GM19099 (cell line): ENCODE results near the gene TMIE.

ENCODE experiments used
- POLR2A ChIP-seq: IDR thresholded peaks from 3 replicates; pipeline ENCODE4 v1.6.1; 2011; ENCODE audit warnings: low read depth; ENCODE audit not compliant: insufficient read length; ENCODE audit errors: extremely low read depth

TMIE gene

DNA sequence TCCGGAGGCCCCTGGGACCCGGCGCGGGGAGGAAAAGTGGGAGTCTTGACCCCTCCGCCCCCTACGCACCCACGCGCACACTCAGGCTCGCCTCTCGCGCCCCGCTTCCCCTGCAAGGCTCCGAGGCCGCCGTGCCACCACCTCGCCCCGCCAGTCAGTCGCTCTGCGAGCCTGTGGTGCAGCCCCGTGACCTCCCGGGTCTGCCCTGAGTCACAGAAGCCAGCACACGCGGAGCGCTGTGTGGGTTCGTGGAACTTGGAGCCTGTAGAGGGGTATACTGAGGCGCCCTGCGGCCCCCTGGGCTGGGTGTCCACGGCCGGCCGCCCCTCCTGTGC, 7.3 kb upstream of the TMIE start:
- TF ChIP-seq POLR2A, result no peak

DNA sequence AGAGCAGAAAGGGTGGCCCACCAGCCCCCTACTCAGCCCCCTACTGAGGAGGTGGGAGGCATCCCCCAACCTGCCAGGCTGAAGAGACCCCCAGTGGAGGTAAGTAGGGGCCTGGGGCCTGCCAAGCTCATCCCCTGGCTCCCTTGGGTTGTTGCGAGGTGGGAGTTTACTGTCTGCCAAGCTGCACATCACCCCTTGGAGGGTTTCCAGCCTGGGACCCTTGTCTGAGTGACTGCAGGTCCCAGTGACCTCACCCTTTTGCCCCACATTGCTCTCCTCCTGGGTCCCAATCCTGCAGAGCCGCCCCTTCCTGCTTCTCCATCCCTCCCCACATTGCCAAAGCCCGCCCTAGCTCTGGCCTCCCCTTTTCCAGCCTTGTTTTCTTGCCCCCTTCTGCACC, 6.7 kb upstream of the TMIE start:
- no peak for TF ChIP-seq POLR2A

DNA sequence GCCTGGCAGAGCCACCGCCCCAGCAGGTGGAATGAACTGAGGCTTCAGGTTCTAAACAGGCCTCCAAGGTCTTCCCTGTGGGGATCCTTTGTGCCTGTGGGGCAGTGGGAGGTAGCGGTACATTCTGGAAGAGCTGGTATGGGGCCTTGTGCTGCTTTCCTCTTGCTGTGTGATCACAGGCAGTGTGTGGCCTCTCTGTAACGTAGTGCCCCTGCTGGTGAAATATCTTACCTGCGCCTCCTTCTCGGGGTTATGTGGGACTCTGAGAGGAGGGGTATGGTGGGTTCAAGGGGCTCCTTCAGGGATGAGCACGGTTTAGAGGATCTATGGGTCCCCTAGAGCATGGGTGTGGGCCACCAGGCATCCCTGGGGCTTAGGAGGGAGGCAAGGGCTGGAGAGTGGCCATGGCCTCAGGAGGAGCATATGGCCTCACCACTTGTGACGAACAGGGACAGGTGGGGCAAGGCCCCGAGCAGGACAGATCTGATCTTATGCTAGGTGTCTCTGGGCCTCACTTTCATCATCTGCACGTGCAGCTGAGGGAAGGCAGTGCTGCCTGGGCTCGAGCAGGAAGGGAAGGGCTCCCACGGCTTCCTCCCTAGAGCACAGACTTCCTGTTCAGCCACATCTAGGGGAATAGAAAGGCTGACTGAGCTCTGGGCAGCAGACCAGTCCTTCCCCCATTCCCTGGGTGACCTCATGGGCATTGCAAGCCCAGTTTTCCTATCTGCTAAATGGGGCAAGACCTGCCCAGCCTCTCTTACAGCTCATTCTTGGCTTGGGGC, 5.8 kb upstream of the TMIE start:
- TF ChIP-seq POLR2A, result no peak

DNA sequence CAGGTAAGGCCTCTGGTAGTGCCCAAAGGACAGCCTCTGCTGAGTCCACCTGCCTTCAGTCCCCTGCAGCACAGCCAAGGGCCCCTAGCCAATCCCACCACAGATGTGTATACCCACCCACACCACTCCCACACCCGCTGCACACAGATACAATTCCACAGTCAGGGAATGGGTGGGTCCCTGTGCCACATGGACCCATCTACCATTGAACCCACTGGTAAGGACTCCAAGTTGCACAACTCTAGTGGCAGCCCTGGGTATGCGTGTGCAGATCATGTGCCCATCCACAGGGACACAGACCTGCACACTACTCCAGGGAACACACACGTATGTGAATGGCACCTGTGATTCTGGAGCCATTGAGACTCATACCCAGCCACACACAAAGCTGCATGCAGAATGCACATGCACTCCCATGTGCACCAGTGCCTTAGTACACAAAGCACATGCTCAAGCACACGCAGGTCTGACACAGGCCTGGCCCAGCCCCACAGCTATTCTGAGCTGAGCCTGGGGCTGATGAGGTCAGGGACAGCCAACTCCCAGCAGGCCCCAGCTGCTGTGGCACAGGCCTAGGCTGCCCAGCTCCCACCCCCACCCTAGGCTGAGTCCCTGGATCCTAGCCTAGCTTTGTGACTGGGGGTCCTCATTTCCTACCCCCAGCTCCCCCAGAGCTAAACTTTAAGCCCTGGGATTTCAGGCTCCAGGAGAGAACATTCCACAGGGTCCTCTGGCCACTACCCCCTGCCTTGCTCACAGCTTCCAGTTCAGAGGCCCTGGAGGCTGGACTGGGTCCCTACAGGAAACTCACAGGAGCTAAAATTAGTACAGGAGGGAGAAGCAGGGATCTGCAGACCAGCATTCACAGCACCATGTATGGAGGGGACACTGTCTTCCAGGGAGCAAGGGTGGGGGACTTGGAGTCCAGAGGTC, 5.0 kb upstream of the TMIE start:
- TF ChIP-seq POLR2A, result no peak

DNA sequence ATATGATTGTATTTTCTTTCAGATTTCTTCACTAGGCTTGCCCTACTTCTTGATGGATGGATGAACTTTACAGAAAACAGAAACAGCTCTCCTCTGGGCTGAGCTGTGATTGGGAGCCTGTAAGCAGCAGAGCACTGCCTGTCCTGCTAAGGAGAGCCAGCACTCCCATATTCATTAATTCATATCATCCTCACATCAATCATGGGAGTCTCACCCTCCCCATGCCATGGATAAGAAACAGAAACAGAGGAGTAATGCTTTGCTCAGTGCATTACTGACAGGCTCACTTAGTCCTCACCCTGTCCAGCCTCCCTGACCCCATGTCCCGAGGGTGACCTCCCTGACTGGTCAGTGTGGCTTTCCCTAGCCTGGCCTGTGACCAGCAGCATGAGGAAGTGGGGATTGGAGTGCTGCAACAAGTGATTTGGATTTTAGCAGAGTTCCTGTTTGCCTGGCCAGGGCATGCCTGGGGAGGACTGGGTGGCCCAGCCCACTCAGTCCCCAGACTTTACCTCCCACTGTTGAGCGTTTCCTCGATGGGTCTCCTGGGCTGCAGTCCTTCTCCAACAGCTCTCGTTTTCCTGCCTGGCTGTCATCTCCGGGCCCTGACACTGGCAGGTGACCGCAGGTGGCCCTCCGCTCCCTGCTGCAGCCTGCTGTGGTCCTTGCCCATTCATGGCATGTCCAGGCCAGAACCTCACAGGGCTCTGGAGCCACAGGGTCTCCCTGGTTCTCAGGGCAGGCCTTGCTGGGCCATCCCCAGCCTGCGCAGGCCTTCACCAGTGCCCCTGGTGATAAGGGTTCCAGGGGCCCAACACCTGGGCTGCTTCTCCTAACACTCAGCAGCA, 1.3 kb upstream of the TMIE start:
- no peak for TF ChIP-seq POLR2A

DNA sequence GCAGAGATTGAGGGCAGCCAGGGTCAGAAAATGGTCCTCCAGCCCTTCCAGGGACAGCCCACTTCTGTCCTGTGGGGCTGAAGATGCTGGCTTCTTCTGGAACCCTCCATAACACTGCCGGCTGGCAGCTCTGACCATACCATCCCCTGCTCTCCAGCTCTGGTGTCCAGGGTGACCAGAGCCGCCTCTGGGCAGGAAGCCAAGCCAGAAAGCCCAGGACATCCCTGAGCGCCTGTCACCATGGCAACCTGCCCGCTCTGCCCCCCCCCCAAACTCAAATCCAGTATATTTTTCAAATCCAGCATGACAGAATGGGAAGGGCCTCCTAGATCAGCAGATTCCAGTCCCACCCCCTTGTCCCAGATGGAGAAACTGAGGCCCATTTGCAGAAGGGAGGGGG, 420 bp upstream of the TMIE start:
- TF ChIP-seq POLR2A, result no peak

DNA sequence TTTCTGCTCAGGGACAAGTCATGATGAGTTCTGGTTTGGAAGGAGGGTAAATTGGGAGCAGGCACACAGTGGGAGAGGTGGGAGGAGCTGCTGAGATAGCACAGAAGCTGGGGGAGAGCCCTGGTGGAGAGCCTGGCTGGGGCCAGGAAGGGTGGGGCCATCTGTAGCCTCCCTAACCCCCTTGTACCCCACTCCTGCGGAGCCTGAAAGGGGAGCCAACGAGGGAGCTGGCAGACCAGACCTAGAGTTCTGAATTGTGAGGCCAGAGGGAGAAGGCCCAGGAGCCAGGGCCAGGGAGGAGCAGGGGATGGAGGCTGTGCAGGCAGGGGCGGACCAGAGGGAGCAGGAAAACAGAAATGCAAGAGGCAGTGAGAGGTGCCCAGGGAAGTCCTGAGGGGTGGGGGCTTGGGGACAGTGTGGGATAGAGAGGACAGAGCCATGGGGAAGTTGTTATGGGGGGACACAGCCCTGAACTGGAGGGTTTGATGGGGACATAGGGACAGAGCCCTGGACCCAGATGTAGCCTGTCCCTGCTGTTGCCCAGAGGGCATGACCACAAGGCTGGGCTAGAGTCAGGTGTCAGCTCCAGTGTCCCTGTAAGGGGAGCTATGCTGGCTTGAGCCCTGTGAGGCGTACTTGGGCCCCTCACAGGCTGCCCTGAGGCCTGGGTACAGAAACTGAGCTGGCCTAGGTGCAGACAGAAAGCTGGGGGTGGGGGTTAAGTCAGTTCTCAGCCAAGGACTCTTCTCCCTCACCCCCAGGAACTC, 1.2 kb downstream of the TMIE start:
- TF ChIP-seq POLR2A, result no peak

DNA sequence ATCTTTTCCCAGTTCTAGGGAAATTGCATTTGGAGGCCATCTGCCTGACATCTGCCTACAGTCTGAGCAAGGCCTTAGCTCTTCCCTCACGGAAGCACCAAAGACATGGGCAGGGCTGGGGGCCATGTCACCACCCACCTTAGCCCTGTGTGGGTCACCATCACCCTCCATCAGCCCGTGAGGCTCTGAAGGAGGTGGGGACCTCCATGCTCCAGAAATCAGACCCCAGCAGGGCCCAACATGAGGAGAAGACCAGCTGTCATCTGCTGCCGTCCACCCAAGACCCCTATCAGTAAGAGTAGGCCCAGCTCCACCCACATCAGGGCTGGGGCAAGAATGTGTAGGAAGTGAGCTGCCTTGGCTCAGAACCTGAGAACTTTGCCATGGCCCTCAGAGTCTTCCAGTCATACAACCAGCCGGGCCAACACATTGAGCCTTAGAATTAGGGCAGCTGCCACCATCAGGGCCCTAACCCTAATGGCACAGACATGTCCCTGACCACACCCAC, 1.9 kb downstream of the TMIE start:
- no peak for TF ChIP-seq POLR2A

DNA sequence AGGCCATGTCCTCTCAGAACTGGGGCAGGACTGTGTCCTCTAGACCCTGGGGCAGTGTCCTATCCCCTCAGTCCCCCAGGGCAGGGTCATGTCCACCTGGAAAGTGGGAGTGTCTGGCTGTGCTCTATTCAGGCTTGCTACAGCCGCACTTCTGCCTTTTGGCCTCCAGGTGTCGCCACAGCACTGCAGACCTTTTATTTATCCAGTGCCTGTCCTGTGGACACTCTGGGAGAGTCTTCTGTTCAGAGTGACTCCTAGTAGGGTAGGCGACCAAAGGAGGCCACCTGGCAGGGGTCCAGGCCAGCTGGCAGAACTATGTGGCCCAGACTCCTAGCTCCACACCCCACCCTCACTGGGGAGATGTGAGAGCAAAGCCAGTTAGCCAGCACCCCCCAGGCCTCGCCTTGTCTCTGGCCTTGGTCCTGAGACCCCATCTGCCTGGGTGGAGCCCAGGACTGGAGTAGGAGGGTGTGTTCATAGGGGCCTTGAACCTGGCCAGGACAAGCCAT, 3.9 kb downstream of the TMIE start:
- TF ChIP-seq POLR2A, result no peak

DNA sequence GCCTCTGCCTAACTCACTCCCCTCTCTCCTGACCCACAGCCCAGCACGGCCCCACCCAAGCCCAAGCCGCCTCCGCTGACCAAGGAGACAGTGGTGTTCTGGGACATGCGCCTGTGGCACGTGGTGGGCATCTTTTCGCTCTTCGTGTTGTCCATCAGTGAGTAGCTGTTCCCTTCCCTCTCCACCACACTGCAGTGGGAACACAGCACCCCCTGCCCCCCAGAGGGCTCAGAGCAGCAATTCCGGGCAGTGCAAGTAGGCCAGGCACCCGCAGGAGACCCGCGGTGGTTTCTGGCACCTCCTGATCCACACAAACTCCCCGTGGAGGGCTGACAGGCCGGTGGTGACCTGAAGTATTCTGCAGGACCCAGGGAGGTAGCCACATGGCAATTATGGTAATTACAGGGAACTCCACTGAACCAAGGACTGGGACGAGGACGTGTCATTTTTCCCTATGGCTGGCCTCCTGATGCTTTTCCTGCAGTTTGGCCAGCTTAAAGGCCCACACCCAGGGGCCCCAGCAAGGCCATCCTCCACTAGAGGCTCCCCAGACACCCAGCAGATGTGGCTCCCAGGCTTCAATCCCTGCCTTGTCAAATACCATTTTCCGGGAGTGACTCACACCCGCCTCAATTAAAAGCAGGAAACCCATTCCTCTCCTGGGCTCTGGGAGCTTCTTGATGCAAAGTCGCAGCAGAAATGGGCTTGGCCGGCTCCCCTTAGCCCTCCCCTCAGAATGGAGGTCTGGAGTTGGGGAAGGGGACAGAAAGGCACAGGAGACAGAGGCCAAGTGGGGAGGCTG, 4.8 kb downstream of the TMIE start:
- TF ChIP-seq POLR2A, result no peak

DNA sequence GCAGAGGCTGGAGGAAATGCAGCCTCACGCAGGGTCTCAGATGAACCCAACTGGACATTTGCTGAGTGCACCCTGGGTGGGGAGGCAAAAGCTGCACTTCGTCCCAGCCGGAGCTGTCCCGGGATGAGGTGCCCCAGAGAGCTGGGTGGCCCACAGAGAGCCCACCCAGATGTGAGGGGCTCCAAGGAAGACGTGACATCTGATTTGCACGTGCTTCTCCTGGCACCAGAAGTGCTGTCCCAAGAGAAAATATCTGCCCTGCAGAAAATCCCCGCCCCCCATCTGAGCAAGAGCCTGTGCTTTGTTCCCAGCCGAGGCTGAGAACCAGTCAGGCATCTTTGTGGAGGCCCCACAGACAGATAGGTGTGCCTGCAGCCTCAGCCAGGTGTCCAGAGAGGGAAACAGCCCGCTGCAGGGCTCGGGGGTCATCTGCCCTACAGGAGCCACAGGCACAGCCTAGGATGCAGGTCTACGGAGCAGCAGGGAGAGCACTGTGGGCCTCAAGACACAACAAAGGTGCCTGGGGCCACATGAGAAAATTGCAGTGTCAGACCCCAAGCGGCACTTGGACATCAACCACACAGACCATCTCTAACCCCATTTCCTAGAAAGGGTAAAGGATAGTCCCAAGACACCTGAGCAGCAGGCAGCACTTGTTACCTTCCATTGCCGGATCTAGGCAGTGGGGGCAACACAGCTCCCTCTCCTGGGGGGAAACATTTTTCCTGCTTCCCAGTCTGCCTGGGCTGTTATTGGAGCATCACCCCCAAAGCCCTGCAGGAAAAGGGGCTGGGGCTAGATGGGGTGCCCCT, 5.8 kb downstream of the TMIE start:
- TF ChIP-seq POLR2A, result no peak

DNA sequence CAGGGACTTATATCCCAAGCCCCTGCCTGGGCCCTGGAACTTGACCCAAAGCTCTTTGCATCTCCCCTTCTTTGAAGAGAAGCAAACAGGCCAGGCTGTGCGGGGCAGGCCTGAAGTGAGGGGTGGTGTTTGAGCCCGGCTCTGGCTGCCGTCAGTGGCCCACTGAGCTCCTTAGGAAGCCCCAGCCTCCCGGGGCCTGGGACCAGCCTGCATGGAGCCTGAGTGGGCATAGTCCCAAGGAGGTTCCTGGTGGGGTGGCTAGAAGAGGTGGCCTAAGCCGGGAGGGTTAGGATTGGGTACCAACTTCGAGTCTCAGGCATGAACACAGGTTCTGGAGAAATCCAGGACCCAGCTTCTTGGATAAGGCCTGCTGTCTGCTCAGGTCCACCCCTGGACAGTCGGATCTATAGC, 6.4 kb downstream of the TMIE start:
- TF ChIP-seq POLR2A, result no peak
